ENCODE measurements around the gene FNDC3A.
A peak's percentile ranks its signal among the peaks of the same experiment; 100 is the strongest.

Gene FNDC3A

DNA sequence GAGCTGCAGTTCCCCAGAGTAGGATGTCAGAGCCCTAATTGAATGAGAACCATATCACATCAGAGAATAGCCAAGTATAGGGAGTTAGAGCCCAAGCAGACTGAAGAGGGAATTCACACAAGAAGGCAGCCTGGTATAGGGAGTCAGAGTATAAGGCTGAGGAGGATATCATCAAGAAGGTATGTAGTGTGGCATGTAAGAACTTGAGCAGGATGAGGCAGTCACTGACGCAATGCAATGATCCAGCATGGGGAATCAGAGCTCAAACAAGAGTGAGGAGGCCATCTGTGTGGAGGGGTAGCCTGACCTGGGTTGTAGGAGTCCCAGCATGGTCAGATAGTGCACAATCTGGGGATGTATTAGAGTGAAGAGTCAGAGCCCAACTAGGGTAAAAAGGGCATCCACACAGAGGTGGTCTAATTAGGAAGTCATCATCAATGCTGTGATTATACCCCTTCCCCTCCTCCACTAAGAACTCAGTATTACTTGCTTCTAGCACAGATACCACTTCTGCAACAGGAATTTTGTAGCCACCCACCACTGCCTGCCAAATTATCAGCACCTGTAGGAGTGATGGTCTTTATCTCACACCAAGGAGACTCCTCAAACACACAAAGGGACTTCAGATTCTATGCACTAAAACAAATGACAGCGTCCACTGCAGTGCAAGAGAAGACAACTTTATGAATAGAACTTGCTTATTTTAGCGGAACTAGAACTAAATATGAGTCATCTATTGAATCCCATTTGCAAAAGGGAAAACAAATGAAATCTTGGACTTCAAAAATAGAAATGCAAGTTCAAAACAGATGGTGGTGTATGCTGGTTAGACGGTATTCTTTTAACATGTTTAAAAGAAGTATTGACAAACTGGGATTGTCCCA, 107.2 kb downstream of the FNDC3A start:
- Mint-ChIP-seq H3K9me3 (no peaks in the 10 kb centered on the region), H3K4me1 (peaks cover 41% of the 10 kb centered on the region), H3K36me3 (peaks cover 30% of the 10 kb centered on the region), H3K4me3 (no peak overlapping the region), H3K27me3 (no peaks in the 10 kb centered on the region), H3K27ac (no peak overlapping the region)

DNA sequence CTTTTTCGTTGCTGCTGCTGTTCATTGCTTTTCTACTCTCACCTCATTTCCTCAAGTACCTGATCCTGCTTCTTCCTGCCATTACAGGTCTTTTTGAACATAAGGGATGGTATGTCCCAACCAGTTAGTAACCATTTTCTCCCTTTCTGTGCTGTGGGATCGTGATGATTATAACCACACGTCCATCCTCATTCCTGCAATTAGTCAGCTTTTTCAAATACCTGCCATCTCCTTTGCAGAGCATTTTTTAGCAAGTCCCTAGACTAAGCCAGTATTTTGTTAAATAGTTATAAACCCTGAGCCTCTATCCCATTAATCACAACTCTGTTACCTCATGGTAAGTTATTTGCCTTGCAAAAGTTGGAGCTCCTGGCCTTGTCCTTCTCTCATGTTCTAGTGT, 109.2 kb downstream of the FNDC3A start:
- peaks cover 35% of the 10 kb centered on the region for H3K4me1 Mint-ChIP-seq
- H3K27me3 Mint-ChIP-seq: no peaks in the 10 kb centered on the region
- peaks cover 29% of the 10 kb centered on the region for H3K36me3 Mint-ChIP-seq
- no peak overlapping the region for H3K4me3 Mint-ChIP-seq
- no peak overlapping the region for H3K27ac Mint-ChIP-seq
- H3K9me3 Mint-ChIP-seq: no peaks in the 10 kb centered on the region

DNA sequence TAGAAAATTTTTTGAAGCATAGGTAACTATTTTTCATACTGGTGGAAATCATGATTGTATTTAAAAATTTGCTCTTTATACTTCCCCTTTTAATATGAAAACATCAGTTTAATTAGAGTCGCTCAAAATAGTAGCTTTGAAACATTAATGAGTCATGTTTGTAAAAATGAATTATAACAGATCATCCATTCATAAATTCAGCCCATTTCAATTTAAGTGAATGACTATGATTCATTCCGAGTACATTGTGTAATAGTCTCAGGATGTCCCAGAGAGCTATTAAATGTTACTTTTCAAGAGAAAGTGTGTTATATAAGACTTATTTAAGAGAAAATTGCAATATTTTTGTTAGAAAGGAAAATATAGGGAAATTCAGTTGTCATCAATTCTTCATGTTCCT, 111.0 kb downstream of the FNDC3A start:
- Mint-ChIP-seq H3K9me3 (no peaks in the 10 kb centered on the region), H3K4me1 (peaks cover 31% of the 10 kb centered on the region), H3K27me3 (no peaks in the 10 kb centered on the region), H3K27ac (no peak overlapping the region), H3K4me3 (no peak overlapping the region), H3K36me3 (peaks cover 26% of the 10 kb centered on the region)

DNA sequence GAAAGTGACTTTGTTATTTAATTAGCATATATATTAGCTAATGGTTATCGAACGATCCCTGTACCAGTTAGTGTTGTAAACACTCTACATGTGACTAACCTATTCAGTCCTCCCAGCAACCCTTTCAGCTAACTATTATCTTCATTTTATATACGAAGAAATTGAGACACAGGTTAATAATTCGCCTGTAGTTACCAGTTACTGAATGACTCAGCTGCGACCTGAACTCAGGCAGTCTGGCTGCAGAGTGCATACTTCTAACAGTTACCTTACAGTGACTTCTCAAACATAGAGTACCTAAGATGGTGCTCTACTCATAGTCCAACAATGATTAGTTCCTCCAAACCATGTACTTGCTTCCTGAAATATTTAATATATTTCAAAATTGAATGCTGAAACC, 117.7 kb downstream of the FNDC3A start:
- H3K9me3 Mint-ChIP-seq: no peaks in the 10 kb centered on the region
- no peak overlapping the region for H3K27ac Mint-ChIP-seq
- H3K4me1 Mint-ChIP-seq: peaks cover 50% of the 10 kb centered on the region
- H3K36me3 Mint-ChIP-seq: peaks cover 19% of the 10 kb centered on the region
- no peak overlapping the region for H3K4me3 Mint-ChIP-seq
- H3K27me3 Mint-ChIP-seq: no peaks in the 10 kb centered on the region

DNA sequence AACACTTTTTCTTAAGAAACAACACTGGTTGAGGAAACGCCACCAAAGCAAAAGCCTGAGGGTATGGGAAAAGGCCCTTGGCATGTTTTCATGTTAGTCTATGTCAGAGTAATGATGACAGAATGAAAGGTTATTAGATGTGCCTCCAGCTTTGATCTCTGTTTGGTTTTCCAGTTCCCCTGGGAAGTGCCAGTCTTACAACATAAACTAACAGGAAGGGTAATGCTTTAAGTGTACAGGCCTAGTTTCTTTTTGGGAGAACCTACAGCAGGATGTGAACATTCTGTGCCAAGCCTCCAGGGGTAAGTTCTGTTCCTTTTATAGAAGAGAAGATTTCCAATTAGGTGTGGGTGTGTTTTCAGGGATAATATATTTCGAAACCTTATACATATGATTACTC, 121.7 kb downstream of the FNDC3A start:
- no peak overlapping the region for H3K4me3 Mint-ChIP-seq
- no peaks in the 10 kb centered on the region for H3K27me3 Mint-ChIP-seq
- peaks cover 47% of the 10 kb centered on the region for H3K4me1 Mint-ChIP-seq
- no peak overlapping the region for H3K27ac Mint-ChIP-seq
- H3K36me3 Mint-ChIP-seq: peaks cover 9% of the 10 kb centered on the region
- H3K9me3 Mint-ChIP-seq: no peaks in the 10 kb centered on the region

DNA sequence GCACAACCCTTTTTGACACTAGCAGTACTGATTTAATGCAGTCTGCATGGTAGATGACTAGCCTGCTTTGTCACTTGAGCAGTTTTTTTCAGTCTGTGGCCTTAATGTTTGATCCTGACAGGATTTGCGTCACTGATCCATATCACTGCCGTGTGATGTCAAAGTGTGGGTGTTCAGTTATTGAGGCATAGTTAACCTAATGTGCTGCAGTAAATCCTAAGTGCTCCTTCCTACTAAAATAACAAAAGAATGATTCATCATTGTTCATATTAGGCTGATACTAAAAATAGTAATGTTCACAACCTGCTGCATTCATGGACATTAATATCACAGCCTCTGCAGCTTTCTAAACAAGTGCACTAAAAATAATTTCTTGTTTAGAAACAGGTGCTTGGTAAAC, 122.5 kb downstream of the FNDC3A start:
- no peaks in the 10 kb centered on the region for H3K9me3 Mint-ChIP-seq
- H3K27ac Mint-ChIP-seq: no peak overlapping the region
- no peak overlapping the region for H3K4me3 Mint-ChIP-seq
- no peaks in the 10 kb centered on the region for H3K27me3 Mint-ChIP-seq
- peaks cover 7% of the 10 kb centered on the region for H3K36me3 Mint-ChIP-seq
- H3K4me1 Mint-ChIP-seq: peaks cover 38% of the 10 kb centered on the region

DNA sequence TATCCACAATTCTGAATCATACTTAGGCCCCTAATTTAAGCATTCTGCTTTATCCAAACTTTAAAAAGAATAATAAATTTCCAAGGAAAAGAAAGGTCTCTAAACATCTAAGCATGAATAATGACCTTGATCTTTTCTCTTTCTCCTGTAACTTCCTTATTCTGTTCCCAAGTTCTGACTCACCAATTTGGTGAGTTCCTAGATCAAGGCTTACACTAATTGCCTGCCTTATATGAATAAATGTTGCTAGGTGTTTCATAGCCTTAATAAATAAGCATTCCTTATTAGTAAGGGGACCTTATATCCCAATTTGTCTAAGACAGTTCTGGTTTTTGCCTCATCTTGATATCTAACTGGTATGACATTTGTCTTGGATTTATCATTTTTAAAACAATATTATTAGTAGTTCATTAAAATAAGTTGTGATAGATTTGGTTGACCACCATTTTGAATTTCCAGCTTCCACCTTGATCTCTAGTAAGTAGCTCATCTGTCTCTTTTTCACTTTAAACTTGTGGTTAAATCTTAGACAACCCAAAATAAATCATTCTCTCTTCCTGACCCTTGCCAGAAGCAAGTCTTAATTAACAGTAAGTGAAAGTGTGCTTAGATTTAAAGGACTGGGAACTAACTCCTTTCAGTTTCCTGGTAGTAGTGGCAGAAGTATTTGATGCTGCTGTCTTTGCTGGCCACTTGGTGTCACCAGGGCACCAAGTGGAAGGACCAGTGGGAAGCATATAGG, 123.2 kb downstream of the FNDC3A start:
- no peaks in the 10 kb centered on the region for H3K9me3 Mint-ChIP-seq
- peak overlapping the region; percentile 55 for H3K27ac Mint-ChIP-seq
- peaks cover 13% of the 10 kb centered on the region for H3K36me3 Mint-ChIP-seq
- H3K4me1 Mint-ChIP-seq: peaks cover 45% of the 10 kb centered on the region
- no peak overlapping the region for H3K4me3 Mint-ChIP-seq
- no peaks in the 10 kb centered on the region for H3K27me3 Mint-ChIP-seq

DNA sequence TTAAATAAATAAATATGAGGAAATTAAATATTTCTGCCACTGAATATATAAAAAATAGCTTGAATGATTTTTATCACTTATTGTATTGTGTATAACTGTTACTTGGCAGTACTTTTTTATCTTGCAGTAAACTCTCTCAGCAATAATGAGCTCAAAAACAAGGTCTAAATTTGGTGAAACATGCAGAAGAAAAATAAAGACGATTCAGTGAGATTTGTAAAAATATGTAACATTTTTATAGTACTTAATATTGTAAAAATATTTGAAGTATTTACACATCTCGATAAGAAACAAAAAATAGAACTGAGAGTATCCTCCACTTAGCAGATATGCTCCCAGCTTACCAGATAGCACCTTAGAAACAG, 123.8 kb downstream of the FNDC3A start:
- Mint-ChIP-seq H3K36me3 (peaks cover 13% of the 10 kb centered on the region), H3K9me3 (no peaks in the 10 kb centered on the region), H3K27ac (no peak overlapping the region), H3K4me3 (no peak overlapping the region), H3K27me3 (no peaks in the 10 kb centered on the region), H3K4me1 (peaks cover 43% of the 10 kb centered on the region)

DNA sequence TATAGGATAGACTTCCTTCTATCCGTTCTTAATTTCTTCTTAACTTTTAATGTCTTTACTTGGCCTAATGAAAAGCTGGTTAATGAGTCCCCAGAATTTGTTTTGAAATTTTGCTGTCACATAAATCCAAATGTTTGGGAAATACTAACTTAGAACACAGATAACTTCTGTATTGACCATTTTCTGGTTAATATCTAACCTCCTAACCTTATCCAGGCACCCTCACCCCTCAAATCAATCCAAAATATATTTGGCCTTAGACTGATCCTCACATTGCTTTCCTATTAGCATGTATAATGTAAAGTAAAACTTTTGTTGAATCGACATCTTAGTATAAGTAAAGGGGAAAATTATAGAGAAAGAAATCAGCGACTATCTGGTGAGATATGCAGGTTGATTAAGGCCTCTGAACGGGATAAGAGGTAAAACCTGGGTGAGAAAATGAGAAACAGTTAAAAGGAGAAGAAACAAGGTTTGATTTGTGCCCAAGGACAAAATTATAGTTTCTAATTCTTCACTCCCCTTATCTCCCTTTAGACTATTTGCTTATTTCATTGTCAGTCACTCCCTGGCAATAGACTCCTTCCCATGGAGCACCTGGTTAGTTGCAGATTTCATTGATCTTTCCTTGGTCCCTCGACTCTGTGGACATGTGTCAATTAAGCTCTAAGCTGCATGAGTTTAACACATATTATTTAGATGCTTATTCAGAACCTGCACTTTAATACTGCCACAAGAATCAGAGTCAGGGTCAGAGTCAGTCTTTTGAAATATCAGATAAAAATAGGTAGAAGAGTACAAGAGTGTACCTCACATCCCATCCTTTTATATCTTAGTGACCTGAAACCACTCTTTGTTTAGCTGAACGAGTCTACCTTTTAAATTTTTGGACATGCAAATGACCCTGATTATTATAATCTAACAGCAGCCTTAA, 125.2 kb downstream of the FNDC3A start:
- H3K27me3 Mint-ChIP-seq: no peaks in the 10 kb centered on the region
- peaks cover 13% of the 10 kb centered on the region for H3K36me3 Mint-ChIP-seq
- H3K4me1 Mint-ChIP-seq: peaks cover 44% of the 10 kb centered on the region
- no peak overlapping the region for H3K27ac Mint-ChIP-seq
- H3K9me3 Mint-ChIP-seq: no peaks in the 10 kb centered on the region
- no peak overlapping the region for H3K4me3 Mint-ChIP-seq

DNA sequence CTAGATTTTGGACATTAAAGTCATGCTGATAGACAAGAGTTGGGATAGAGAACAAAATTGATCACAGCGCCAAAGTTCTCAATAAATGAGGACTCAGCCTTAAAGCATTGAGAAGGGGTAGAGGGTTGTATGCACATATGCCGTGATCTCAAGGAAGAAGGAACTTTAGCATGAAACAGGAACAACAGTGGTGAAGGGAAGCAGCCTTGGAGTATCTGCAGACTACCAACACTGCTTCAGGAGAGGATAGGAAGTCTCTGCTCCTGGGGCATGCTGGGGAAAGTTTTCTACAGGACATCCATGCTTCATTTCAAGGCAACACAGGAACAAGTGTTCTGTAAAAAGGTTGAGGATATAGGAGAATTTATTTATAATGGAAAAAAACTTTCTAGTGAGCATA, 132.5 kb downstream of the FNDC3A start:
- H3K4me3 Mint-ChIP-seq: no peak overlapping the region
- peaks cover 50% of the 10 kb centered on the region for H3K4me1 Mint-ChIP-seq
- H3K36me3 Mint-ChIP-seq: peaks cover 7% of the 10 kb centered on the region
- H3K27ac Mint-ChIP-seq: no peak overlapping the region
- H3K9me3 Mint-ChIP-seq: no peaks in the 10 kb centered on the region
- no peaks in the 10 kb centered on the region for H3K27me3 Mint-ChIP-seq

DNA sequence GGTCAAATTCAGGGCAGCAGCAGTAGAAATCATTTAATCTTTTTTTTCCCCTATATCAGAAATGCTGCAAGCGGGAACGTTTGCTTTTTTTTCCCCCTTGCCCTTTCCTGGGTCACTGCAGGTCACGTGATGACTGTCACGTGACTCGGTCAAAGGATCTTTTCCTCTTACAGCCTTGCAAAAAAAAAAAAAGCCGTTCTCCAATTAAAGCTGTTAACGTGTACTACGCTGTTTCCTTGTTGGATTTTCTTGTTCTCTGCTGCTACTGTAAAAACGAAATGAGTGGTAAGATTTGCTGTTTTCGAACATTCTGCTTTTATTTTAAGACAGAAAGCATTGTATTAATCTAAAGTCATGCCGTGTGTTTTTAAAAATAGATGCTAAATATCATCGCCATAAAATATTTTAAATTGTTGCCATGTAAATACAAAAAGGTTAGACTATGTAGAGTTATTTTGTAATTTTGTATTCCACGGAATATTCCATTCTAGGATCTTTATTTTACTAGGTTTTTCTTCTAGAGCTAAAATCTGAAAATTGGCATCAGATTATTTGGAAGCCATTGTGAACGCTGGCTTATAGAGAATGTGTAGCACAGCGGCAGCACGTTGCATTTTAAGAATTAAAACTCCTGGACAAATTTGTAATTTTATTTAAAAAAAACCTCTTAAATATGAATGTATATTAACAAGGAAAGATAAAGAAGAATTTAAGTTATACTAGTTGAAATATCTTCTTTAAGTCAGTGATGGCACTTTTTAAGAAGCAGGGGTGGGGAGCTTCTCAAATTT, 134.6 kb downstream of the FNDC3A start:
- Mint-ChIP-seq H3K9me3 (no peaks in the 10 kb centered on the region), H3K4me1 (peaks cover 56% of the 10 kb centered on the region), H3K27me3 (no peaks in the 10 kb centered on the region), H3K4me3 (peak overlapping the region; percentile 96), H3K36me3 (peaks cover 4% of the 10 kb centered on the region), H3K27ac (peak overlapping the region; percentile 94)

DNA sequence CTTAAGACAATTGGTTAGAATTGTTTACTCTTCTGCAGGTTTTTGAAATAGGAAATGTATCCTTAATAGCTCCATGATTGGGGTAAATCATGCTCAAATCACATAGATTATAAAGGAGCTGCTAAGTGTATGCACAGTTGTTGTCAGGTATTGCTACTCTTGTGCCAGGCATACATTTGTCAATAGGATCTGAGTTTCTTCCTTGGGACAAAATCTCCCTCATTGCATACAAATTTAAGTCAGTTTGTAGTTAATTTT, 135.1 kb downstream of the FNDC3A start:
- Mint-ChIP-seq H3K9me3 (no peaks in the 10 kb centered on the region), H3K4me3 (peak overlapping the region; percentile 96), H3K4me1 (peaks cover 60% of the 10 kb centered on the region), H3K27me3 (no peaks in the 10 kb centered on the region), H3K27ac (peak overlapping the region; percentile 85), H3K36me3 (peaks cover 8% of the 10 kb centered on the region)

DNA sequence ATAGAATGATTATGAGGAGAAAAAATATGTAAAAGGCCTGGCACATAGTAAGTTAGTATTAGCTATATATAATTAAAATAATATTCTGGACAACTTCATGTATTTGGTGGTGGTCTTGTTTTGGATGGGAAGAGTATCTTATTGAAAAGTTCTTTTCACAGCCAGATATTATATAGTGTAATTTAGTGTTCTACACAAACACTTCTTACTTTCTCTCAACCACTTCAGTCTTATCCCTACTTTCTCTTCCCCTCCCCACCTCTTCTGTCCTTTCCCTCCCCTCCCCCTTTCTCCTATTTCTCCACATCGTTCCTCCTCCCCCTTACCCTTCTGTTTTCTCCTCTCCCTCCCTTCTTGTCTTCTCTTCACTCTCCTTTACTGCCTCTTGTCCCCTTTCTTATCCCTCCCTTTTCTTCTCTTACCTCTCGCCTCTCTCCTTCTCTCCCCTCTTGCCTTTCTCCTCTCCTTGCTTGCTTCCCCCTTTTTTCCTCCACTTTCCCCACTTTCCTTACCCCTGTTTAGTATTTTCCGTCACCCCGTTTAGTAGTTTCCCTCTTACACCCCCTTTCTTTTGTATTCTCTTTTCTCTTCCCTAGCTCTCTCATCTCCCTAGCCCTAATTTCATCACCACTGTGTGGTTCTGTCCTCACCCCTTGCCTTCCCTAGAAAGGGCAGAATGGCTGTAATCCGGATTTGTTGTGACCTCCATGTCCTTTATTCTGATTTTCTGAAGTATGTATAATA, 137.2 kb downstream of the FNDC3A start:
- no peaks in the 10 kb centered on the region for H3K27me3 Mint-ChIP-seq
- peak overlapping the region; percentile 86 for H3K4me3 Mint-ChIP-seq
- H3K4me1 Mint-ChIP-seq: peaks cover 68% of the 10 kb centered on the region

DNA sequence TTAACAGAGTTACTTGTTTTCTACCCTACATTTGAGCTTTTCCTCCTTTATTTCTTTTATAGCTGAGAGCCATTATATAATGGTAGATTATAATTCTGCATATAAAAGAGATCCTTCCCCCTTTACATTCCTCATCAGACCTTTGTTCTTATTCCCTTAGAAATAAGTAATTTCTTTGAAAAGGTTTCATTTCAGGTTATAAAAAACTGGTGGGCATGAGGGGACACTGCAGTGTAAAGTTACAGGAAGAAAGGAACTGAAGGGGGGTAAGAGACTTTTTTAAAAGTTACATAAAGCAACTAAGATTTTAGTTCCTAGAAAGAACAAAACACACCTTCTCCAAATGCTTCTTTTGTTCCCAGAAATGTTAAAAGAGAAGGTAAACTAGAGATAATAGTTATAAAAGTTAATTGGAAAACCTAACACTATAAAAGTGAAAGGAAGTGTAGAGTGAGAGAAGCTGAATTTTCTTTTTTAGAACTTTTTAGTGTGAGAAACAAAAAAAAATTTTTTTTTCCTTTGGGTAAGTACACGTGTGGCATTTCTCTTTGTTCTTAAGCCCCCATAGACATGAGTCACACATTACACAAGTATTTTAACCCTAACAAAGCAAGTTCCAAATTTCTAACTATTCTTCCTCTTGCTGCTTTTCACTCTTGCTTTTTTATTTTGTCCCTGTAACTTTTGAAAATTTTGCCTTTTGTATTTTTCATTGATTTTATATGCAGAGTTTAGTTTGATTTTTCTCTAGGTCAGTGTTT, 138.0 kb downstream of the FNDC3A start:
- Mint-ChIP-seq H3K4me3 (peak overlapping the region; percentile 86), H3K36me3 (peaks cover 19% of the 10 kb centered on the region), H3K27ac (peak overlapping the region; percentile 96), H3K27me3 (no peaks in the 10 kb centered on the region), H3K4me1 (peaks cover 68% of the 10 kb centered on the region), H3K9me3 (no peaks in the 10 kb centered on the region)

More for the DNA sequence above, 137.2 kb downstream of the FNDC3A start:
- peaks cover 19% of the 10 kb centered on the region for H3K36me3 Mint-ChIP-seq
- peak overlapping the region; percentile 96 for H3K27ac Mint-ChIP-seq
- H3K9me3 Mint-ChIP-seq: no peaks in the 10 kb centered on the region
